Inflammatory macrophage treated with lipopolysaccharide for 4 hours (primary cell): ENCODE results near the gene DLX6.

ENCODE experiments used
- DNase-seq: peaks from one replicate; pipeline ENCODE4 v3.0.0-alpha.2; 2020

Gene DLX6

DNA sequence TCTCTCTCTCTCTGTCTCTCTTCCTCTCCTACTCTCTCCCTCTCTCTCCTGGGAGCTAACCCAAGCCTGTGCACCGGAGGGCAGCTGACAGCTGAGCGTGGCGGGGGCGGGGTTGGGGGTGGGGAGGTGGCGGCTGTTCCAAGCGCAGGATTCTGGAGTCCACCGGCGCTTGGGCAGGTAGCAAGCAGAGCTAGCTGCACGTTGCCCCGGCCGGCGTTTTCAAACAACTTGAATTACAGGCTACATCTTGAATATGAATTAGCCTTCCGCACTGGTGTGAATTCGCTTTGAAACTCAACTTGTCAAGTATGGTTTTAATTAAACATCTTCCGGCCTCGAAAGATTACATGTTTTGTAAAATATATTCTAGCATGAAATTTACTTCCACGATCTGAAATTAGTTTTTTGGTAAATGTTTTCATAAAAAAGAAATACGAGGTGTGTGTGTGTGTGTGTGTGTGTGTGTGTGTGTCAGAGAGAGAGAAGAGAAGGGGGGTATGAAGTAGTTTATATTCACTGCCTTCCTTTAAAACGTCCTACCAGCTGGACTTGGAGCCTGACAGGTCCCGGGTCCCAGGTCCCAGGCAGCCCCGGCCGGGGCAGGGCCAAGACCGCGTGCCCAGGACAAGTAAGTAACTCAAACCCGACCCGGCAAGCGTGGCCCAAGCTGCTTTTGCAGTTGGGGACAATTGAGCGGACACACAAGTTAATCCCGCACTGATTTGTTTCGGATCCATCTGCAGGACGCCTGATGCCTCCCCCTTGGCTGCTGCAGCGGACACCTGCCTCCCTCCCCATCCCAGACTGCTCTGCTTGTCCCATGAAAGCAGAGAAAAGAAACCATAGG is 9.0 kb upstream of the DLX6 start:
- DNase-seq = no peak

DNA sequence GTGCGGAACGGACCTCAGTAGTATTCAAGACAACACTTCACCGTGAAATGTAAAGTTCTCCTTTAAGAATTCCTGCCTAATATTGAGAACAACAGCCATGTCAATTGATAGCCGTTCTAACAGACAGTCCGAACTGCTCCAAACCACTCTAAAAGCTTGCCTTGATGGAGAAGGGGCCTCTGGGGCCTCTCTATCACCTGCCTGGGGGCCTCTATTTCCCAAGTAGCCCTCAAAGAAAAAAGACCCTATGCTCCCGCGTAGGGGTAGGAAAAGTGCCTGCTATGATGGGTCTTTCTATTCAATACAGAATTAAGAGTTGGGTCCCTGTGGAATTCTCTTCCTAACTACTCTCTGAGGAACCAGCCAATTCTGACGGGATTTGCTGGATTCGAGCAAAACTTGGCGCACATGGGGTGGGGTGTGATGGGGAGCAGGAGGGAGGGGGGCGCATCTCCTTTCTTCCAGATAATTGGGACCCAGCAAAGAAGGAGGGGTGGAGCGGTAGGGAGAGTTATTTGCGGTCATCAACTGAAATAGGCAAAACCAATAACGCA is 8.3 kb upstream of the DLX6 start:
- DNase-seq = no peak

DNA sequence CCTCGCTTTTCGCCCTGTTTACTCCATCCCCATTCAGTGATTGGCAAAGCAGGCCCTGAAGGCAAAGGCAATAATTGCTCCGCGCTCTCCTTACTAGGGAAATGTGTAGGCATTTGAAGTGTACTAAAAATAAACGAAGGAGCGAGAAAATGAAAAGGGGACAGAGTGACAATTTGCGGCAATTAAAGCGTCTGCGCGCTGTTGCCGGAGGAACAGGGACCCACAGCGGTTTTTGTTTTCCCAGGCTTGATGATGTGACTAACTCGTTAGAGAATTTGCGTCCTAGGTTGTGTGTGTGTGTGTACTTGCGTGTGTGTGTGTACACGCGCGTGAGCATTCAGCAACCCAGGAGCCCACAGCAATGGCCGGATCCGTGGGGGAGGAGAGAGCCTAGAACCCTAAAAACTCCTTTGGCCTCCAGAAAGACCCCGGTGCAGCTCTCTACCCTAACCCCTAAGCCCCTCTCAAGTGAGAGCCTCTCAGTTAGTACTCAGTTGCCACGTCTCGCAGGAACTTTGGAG is 7.8 kb upstream of the DLX6 start:
- no peak for DNase-seq

DNA sequence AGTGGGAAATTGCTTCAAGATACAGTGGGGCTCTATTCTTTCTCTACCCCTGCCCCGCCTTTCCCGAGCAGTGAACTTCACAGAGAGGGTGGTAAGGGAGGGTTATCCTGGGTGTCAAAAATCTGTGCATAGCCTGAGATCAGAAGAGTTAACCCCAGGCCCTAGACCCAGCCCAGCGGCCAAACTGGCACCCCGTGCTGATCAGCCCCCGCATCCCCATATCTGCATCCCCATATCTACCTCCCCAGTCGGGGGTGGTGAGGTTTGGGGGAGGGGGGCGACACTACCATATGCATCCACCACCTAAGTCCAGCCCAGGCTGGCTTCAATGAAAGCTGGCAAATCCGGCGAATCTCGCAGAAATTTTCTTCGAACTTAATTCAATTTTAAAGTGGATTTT is 7.0 kb upstream of the DLX6 start:
- DNase-seq = no peak

DNA sequence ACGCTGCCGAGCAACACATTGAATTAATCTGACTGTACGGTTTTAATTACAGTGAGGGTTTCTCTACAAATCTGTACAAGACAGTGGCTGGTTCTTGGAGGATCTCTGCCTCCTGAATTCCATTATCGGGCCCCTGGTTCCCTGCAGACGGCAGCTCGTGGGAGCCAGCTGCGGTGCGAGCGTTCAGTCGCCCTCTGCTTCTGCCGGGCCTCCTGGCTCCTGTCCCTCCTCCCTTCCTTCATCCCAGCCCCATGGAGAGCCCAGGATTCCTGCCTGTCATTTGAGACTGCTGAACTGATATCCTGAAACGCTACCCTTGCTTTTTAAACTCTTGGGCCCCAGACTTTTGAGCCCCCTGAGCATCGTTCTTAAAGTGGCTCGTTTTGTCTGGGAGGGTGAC is 6.6 kb upstream of the DLX6 start:
- DNase-seq = no peak

DNA sequence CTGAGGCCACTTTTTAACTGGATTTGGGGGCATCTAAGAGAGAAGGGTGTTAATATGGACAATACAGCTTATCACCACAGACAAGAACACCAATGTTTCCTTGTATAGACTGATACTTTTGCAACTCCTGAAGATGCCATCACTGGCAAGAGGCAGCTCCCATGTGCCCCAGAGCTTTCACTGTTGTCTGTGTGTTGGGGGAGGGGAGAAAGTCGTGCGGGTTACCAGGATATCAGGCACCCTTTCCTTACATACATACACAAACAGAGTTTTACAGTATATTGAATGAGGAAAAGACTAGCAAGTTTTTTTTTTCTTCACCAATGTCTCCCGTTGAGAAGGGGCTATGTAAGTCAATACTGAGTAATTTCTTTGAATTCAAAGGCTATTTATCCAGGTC is 4.1 kb upstream of the DLX6 start:
- no peak for DNase-seq

DNA sequence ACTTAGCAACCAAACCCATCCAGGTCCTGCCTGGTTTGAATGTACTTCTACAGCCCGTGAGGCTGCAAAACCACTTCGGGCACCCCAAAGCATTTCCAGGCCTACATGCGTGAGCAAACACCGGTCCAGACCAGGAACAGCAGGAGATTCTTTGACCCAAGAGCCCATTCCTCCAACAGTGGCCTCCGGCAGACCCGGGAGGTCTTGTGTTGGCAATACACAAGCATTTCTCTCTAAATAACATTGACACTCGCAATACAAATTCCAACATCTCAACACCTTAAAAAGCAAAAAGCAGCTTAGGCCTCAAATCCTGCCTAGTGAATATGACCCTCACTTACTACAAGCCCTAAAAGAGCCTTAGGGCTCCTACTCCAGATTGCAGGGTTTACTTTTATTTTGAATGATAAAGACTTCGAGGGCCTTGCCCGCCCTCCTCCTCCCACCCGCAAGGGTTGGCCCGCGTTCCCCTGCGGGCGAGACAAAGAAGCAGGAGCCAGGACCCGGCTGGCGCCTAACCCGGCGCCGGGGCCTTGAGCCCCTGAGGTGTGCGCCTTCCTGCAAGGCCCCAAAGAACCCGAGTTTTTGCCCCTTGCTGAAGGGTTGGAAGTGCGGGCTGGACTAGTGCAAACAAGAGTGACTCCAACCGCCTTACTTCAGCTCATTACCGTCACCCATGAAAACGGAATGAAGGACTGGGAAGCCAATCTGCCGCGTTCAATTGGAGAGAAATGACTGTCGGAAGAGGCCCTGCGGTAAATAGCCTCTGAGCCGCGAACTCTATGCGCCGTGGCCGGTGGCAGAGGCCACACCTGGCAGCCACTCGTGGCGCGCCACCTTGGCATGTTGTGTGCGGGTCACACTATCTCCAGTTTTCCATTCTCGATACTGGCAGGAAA is 3.4 kb upstream of the DLX6 start:
- no peak for DNase-seq

DNA sequence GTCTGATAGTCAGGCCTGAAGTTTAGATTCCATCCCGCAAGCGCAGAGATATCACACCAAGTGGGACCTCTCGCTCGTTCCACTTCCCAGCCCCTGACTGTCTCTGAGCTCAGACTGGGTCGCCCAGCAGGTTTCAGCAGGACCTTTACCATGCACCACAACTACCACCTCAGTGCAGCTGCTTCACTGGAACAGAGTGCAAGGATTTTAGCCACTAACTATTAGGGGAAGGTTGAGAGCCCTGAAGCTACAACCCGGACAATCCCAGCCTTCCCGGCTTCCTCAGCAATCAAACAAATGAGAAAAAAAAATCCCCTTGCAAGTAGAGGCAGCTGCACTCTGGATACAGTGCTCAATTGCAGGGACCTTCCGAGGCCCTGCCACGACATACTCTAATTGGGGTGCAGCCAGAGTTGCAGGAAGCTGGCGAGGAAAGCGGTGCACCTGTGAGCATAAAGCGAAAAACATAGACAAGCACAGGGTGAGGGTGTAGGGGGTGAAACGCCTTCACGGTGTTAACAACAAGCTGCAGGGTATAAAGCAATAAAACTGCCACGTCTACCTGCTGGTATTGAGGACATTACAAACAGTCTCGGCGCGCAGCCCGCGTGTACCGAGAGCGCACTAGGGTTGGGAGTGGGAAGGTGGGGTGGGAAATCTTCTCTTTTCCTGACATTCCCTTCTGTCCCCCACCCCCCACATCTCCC is 2.6 kb upstream of the DLX6 start:
- DNase-seq = no peak

DNA sequence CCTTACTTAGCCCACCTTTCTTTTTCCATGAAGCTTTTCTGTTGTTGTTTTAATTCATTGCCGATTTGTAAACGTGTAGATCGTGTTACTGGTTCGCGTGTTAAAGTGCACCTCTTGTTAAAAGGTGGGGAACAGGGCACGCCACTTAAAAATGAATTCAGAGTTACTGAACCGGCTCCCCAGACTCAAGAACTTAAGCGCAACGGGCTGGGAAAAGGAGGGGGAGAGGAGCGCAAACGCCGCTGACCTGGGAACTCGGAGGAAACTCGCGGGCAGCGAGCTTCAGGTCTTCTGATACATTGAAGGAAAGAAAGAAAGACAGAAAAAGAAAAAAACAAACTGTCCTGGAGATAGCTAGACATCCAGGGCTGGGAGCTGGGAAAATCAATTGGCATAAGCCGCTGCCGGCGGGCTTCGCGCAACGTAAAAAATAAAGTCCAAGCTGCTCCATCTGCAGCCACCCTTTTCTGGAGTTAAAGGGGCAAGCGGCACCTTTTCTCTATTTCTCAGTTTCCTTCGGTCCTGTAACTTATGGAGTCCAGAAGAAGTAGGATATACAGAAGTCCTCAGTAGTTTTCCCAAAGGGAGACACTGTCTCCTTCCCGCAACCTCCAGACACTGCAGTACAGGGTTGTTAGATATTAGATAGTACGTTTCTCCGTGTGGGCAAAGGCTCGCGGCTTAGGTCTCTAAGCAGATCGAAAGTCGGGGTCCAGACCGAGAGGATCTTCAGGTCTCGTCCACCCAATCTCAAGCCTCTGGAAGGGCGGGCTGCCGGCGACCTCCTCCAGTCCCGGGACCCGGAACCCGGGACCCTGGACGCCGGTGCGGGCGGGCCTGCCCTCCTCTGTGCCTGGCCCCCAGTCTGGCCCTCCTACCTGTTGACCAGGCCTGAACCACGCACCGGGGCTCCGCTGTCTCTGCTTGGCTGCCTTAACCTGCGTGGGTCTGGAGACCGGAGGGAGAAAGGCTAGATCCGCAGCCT is 1.8 kb upstream of the DLX6 start:
- DNase-seq = no peak

DNA sequence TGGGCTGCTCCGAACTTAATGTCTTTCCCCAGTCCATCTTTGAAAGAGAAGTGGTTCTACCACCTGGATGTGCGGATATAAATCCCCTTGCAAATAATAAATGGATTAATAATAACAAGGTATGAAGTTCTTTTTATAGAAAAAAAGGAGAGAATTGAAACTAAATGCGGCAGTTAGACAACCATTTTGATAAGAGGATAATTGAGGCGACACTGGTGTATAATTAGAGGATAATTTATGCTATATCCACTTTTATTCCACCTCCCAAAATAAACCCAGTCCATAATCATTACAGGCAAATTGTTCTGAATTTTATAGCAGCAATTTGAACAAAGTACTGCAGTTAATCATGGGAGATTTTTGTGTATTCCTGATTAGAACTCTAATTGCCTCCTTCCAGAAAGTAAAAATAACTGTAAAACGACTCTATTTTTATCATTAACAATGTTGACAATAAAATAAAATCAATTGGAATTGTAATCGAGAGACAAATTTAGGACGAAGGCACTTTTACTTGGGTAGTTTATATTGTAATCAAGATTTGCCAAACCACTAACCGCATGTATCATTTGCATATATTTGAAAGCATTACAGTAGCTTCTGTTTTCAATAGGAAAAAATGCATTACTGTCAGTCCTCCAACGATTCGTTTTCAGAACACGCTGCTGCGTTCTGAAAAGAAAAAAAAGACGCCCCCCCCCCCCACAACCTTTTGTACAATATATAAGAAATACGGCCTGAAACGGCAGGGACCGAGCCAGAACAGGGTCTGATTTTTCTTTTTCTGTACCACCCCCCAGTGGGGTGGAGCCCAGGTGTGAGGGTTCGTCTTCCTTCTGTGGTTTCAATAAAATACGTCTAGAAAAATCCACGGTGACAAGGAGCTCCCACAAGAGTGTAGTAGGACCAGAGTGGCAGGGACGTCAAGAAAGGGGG is 838 bp upstream of the DLX6 start:
- no peak for DNase-seq

DNA sequence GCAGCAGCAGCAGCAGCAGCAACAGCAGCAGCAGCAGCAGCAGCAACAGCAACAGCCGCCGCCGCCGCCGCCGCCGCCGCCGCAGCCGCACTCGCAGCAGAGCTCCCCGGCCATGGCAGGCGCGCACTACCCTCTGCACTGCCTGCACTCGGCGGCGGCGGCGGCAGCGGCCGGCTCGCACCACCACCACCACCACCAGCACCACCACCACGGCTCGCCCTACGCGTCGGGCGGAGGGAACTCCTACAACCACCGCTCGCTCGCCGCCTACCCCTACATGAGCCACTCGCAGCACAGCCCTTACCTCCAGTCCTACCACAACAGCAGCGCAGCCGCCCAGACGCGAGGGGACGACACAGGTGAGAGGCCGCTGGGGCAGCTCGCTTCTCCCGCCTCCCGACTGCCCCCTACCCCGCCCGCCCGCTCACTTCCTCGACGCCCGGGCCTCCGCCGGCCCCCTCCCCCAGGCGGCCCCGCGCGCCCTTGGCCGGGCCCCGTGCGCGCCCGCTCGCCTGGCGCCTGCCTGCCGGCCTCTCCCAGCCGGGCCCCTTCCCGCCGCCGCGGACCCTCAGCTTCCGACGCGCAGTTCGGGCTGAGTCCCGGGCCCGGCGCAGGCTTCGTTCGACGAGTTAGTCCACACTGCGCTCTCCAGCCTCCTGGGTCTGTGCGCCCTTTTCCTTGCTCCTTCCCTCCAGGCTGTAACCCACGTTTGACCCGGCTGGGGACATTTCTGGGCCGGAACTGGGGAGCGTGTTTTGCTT is 882 bp downstream of the DLX6 start:
- no peak for DNase-seq

DNA sequence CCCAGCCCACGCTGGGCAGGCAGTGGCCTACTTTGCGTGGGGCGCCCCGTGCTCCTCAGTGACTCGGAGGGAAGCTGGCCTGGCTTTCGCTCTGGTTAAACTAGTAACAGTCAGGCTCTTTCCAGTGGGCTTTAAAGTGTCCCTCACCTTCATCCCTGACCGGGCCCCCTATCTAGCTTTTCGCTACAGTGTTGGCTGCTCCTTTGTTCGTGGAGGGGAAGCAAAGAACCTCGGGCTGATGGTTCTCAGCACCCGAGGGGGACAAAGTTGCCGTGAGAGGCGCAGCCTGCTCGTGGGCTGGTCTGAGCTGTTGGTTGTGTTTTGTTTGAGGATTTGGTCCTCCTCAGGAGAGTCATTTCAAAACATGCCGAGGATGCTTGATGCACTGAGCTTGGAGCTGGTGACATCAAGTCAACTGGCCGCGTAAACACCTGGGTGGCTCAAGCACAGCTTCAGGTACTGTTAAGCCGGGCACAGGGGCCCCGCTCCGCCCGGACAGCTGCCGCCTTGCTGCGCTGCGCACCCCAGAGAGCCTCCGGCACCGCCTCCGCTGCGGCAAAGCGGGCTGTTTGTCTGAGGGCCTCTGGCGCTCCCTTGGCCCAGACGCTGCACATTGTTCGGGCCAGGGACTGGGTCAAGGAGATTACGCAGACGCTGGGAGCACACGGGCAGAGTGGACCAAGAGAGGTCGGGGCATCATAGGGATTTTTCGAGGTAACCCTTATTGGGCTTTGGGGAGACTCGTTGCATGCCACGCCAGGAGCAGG is 1.6 kb downstream of the DLX6 start:
- no peak for DNase-seq

DNA sequence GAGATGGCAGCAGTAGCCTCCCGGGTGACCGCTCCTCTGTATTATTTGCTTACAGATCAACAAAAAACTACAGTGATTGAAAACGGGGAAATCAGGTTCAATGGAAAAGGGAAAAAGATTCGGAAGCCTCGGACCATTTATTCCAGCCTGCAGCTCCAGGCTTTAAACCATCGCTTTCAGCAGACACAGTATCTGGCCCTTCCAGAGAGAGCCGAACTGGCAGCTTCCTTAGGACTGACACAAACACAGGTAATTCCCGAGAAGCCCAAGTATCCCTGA is 2.2 kb downstream of the DLX6 start:
- DNase-seq = no peak

DNA sequence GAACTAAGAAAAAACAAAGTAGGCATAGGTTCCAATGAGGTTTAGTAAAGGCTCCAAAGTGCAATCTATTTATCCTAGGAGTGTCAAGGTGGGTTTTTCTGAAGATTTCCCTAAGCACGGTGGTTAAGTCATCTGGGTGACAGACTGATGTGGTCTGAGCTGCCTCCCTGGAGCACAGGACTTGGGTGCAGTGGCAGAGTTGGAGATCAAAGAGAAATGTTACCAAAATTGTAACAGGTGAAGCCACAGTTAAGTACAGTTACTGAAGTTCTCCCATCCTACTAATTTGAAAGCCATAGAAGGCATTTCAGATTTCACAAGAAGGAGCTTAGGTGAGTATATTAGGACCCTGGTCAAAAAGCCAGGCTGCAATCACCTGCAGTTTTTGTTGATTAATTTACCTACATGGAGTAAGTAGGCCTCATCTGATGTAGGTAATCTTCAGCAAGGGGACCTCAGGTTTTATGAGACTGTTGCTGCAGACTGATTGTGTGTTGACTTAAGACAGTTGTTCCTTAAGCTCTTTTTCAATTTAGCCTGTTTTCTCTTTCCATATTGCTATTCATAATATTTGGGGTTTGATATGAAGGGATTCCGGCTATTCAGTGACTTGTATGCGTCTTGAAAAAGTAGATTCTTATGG is 3.0 kb downstream of the DLX6 start:
- DNase-seq = no peak

DNA sequence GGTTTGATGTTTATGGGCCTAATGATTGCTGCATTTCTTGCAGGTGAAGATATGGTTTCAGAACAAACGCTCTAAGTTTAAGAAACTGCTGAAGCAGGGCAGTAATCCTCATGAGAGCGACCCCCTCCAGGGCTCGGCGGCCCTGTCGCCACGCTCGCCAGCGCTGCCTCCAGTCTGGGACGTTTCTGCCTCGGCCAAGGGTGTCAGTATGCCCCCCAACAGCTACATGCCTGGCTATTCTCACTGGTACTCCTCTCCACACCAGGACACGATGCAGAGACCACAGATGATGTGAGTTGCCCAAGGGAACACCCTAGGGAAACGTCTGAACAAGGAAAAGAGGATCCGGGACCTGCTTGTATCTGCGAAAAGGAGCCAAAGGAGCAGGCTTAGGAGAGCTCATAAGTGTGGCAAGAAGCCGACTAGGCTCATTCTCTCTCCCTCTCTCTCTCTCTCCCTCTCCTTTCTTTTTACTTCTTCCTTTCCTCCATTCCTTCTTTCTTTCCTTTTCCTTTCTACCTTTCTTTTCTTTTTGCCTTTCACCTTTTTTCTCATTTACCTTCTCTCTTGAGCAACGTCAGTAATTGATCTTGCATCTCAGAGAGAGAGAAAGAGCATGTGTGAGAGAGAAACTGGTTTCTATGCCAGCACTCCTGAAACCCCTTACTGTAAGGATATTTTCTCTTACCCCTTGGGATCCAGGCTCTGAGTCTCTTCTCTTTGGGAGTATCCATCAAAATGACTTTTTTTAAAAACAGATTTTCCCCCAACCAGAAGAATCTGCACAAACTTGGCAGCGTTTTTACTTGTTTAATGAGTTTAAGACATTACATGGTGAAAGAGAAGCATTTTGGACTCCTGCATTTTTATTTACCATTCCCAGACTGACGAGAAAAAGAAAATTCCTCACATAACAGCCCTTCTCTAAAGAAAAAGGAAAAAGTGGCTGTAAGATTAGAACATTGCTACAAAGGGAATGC is 4.7 kb downstream of the DLX6 start:
- DNase-seq = no peak

DNA sequence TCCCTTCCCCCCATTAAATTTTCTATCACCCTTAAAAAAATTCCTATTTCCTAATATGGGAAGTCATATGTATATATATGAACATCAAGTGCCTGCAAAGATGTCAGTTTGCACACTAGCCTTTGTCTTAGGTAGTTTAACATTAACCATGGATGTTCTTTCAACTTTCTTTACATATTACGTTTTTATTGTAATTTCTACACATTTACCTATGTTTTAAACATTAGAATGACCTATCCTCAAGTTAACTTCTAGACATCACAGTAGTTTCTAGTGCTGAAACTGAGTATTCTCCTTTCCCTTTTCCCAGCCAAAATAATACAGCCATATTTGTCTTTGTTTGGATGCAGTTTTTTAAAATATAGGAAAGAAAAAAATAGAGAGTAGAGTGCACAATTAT is 5.8 kb downstream of the DLX6 start:
- no peak for DNase-seq
